ENCODE data around the gene TRIM38. TPM values are rescaled to one million over a fixed set of nuclear protein-coding genes. Genes with fewer than 3 reads are reported as not detected.
A peak's percentile ranks its signal among the peaks of the same experiment; 100 is the strongest.

The TRIM38 gene
- total RNA-seq, 1 experiment from 2014 or later = 5.4 TPM

DNA sequence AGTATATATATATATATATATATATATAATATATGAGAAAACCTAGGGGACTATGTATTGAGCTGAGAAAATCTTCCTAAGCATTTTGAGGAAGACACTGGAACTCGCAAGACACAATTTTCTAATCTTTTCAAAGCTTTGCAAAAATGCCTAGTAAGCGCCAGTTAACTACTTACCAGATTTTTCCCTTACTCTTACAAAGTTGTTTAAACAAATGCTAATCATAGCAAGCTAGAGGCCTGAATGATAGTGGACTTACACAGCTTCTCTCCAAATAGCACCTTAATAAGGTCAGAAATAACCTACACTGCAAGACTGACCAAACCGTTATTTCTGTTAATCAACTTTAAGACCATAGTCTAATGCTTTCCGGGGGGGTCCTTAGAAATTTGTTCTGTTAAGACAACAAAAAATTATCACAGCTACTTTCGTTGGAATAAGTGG, 68.6 kb downstream of the TRIM38 start:
- CTCF ChIA-PET = interaction anchor here (0.6 to 2.7 kb wide), 15 partner anchors 9 to 544 kb away, joined by 3 to 16 read pairs (median 4); partner anchors contain the start of gene HFE

DNA sequence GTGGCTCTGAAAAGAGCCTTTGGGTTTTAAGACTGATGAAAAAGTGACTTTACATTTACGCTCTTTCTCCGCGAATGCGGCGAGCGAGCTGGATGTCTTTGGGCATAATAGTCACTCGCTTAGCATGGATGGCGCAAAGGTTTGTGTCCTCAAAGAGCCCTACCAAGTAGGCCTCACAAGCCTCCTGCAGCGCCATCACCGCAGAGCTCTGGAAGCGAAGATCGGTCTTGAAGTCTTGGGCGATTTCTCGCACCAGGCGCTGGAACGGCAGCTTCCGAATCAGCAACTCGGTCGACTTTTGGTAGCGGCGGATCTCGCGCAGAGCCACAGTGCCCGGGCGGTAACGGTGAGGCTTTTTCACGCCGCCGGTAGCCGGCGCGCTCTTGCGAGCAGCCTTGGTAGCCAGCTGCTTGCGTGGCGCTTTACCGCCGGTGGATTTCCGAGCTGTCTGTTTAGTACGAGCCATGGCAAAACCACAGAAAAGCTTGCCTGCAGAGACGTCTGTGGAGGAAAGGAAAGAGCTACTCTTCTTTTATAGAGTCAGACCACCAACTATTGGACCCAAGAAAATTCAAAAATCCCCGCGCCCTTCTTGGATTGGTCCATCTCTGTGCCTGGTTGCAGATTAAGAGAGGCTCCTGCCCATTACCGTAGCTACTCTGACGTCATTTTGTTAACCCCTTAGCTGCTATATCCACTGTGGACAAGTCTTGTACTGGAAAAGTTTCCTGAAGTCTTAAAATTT, 69.2 kb downstream of the TRIM38 start:
- no peaks in the 10 kb centered on the region for H3K9me3 Mint-ChIP-seq (ENCODE audit: unreplicated experiment)
- ChIA-PET CTCF (interaction anchor here (0.5 to 2.7 kb wide), 18 partner anchors 10 to 163 kb away, joined by 3 to 16 read pairs (median 4); partner anchors contain the start of gene HFE), POLR2A (interaction anchor here (0.6 to 20.2 kb wide), 43 partner anchors 12 to 1864 kb away, joined by 3 to 1354 read pairs (median 7); partner anchors contain the start of gene HFE)
- peaks cover 20% of the 10 kb centered on the region for H3K36me3 Mint-ChIP-seq (ENCODE audit: insufficient read depth, unreplicated experiment)
- H3K4me3 Mint-ChIP-seq (ENCODE audit: unreplicated experiment) = peak overlapping the region; percentile 81
- TF ChIP-seq, protein P1, sequence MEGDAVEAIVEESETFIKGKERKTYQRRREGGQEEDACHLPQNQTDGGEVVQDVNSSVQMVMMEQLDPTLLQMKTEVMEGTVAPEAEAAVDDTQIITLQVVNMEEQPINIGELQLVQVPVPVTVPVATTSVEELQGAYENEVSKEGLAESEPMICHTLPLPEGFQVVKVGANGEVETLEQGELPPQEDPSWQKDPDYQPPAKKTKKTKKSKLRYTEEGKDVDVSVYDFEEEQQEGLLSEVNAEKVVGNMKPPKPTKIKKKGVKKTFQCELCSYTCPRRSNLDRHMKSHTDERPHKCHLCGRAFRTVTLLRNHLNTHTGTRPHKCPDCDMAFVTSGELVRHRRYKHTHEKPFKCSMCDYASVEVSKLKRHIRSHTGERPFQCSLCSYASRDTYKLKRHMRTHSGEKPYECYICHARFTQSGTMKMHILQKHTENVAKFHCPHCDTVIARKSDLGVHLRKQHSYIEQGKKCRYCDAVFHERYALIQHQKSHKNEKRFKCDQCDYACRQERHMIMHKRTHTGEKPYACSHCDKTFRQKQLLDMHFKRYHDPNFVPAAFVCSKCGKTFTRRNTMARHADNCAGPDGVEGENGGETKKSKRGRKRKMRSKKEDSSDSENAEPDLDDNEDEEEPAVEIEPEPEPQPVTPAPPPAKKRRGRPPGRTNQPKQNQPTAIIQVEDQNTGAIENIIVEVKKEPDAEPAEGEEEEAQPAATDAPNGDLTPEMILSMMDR (IDR thresholded peaks at IDR 0.05; ENCODE audit: unreplicated experiment) = peak; percentile 12
- TSS peak; percentile 86 for BruUV-seq (replicated peaks)
- peaks cover 25% of the 10 kb centered on the region for H3K4me1 Mint-ChIP-seq (ENCODE audit: insufficient read depth, unreplicated experiment)
- DNase-seq (ENCODE audit: unreplicated experiment) = peak; percentile 99
- no peaks in the 10 kb centered on the region for H3K27me3 Mint-ChIP-seq (ENCODE audit: insufficient read depth, unreplicated experiment)
- intact Hi-C loops (cut with micrococcal nuclease) = loop anchor here (1.0 to 10.0 kb wide), 5 partner anchors 24 to 1861 kb away; a partner anchor contains a TSS
- H3K27ac Mint-ChIP-seq (ENCODE audit: low read depth, unreplicated experiment) = peak overlapping the region; percentile 97

More for the DNA sequence above, 68.6 kb downstream of the TRIM38 start:
- peaks cover 25% of the 10 kb centered on the region for H3K4me1 Mint-ChIP-seq (ENCODE audit: insufficient read depth, unreplicated experiment)
- DNase-seq (ENCODE audit: unreplicated experiment) = no peak
- intact Hi-C loops (cut with micrococcal nuclease) = loop anchor here (5.0 to 10.0 kb wide), 2 partner anchors 1784 to 1861 kb away; a partner anchor contains a TSS
- TF ChIP-seq, protein P1 (IDR thresholded peaks at IDR 0.05; ENCODE audit: unreplicated experiment) = no peak
- no peaks in the 10 kb centered on the region for H3K9me3 Mint-ChIP-seq (ENCODE audit: unreplicated experiment)
- peaks cover 26% of the 10 kb centered on the region for H3K36me3 Mint-ChIP-seq (ENCODE audit: insufficient read depth, unreplicated experiment)
- BruUV-seq (replicated peaks) = no TSS peak
- H3K4me3 Mint-ChIP-seq (ENCODE audit: unreplicated experiment) = peak overlapping the region; percentile 81
- POLR2A ChIA-PET = interaction anchor here (0.6 to 20.2 kb wide), 35 partner anchors 11 to 1865 kb away, joined by 3 to 1354 read pairs (median 13); partner anchors contain the start of gene HFE
- H3K27me3 Mint-ChIP-seq (ENCODE audit: insufficient read depth, unreplicated experiment) = no peaks in the 10 kb centered on the region
- peak overlapping the region; percentile 97 for H3K27ac Mint-ChIP-seq (ENCODE audit: low read depth, unreplicated experiment)

- H3K4me1 Mint-ChIP-seq (ENCODE audit: insufficient read depth, unreplicated experiment) = peaks cover 25% of the 10 kb centered on the region
- H3K27me3 Mint-ChIP-seq (ENCODE audit: insufficient read depth, unreplicated experiment) = no peaks in the 10 kb centered on the region
- peak overlapping the region; percentile 81 for H3K4me3 Mint-ChIP-seq (ENCODE audit: unreplicated experiment)
- DNase-seq (ENCODE audit: unreplicated experiment) = peak; percentile 49
- POLR2A ChIA-PET = interaction anchor here (0.6 to 20.2 kb wide), 50 partner anchors 13 to 1863 kb away, joined by 3 to 1354 read pairs (median 6); partner anchors contain the start of gene HFE
- no TSS peak for BruUV-seq (replicated peaks)
- peak overlapping the region; percentile 97 for H3K27ac Mint-ChIP-seq (ENCODE audit: low read depth, unreplicated experiment)
- CTCF ChIA-PET = interaction anchor here (0.5 to 2.7 kb wide), 10 partner anchors 11 to 163 kb away, joined by 3 to 16 read pairs (median 5); a partner anchor contains a TSS
- TF ChIP-seq, protein P1 (IDR thresholded peaks at IDR 0.05; ENCODE audit: unreplicated experiment) = no peak
- peaks cover 13% of the 10 kb centered on the region for H3K36me3 Mint-ChIP-seq (ENCODE audit: insufficient read depth, unreplicated experiment)
- no peaks in the 10 kb centered on the region for H3K9me3 Mint-ChIP-seq (ENCODE audit: unreplicated experiment)
- intact Hi-C loops (cut with micrococcal nuclease) = loop anchor here (1.0 to 10.0 kb wide), 6 partner anchors 11 to 1860 kb away; a partner anchor contains a TSS
These were observed 69.9 kb downstream of the TRIM38 start for GRCh38 chr6:26032340-26033084.
